Sigmoid colon (tissue), 7 donors: ENCODE measurements around the gene MMP13. TPM values are rescaled to one million over a fixed set of nuclear protein-coding genes. Genes with fewer than 3 reads are reported as not detected.
A peak's percentile ranks its signal among the peaks of the same experiment; 100 is the strongest.

Source experiments
- DNase-seq: peaks from one replicate; pipeline ENCODE4 v3.0.0-alpha.2; 2019
- H3K27ac ChIP-seq, 4 donors: fragments of 200-600 bp; sonication (generic); one replicate each; pipeline ENCODE4 v1.5.1; 2016 to 2019; ENCODE audit warnings: mild to moderate bottlenecking in 1 of 4
- H3K27me3 ChIP-seq, 3 donors: fragments of 200-600 bp; sonication (generic); one replicate each; pipeline ENCODE4 v1.5.1; 2019; ENCODE audit warnings: mild to moderate bottlenecking in 1 of 3
- H3K36me3 ChIP-seq, 4 donors: fragments of 200-600 bp; sonication (generic); one replicate each; pipeline ENCODE4 v1.5.1; 2016 to 2019
- H3K4me1 ChIP-seq, 4 donors: fragments of 200-600 bp; sonication (generic); one replicate each; pipeline ENCODE4 v1.5.1; 2017 to 2019
- H3K4me3 ChIP-seq, 4 donors: fragments of 200-600 bp; sonication (generic); one replicate each; pipeline ENCODE4 v1.5.1; 2017 to 2019; ENCODE audit warnings: mild to moderate bottlenecking in 2 of 4, moderate library complexity in 1 of 4
- H3K9me3 ChIP-seq, 4 donors: fragments of 200-600 bp in 3 of 4; sonication (generic) in 3 of 4; one replicate each; pipeline versions ENCODE4 v1.5.1 to v1.6.1; 2013 to 2019
- EP300 ChIP-seq, 4 donors: sonication (generic); formaldehyde crosslinking; IDR thresholded peaks; one replicate each; pipeline ENCODE4 v1.6.1; 2017; ENCODE audit warnings: antibody characterized with exemption in 4 of 4
- POLR2A ChIP-seq, 2 donors: fragments of 450-650 bp; IDR thresholded peaks; one replicate each; pipeline ENCODE4 v1.6.1; 2016; ENCODE audit warnings: antibody characterized with exemption in 2 of 2, mild to moderate bottlenecking in 2 of 2, moderate library complexity in 2 of 2
- POLR2AphosphoS5 ChIP-seq, 4 donors: sonication (generic); formaldehyde crosslinking; IDR thresholded peaks; one replicate each; pipeline ENCODE4 v1.6.1; 2017; ENCODE audit warnings: antibody characterized with exemption in 4 of 4
- WGBS, 2 donors: extraction: QIAGEN DNeasy Blood & Tissue Kit; methylation state at CpG; one replicate each; pipeline ENCODE4 v1.1.7; 2013; 5-methylcytosine and 5-hydroxymethylcytosine counted together
- intact Hi-C: fragments of 100-400 bp; cut with DNase I; formaldehyde crosslinking; loops from one replicate; pipeline ENCODE4 v1.15.1; 2023
- polyA plus RNA-seq, 3 donors: library from polyadenylated mRNA; stranded (reverse); fragments of 200-250 nt; gene quantifications; one replicate each; pipeline ENCODE4 v1.2.3, GENCODE V29; 2013
- total RNA-seq, 4 donors: library from RNA; depleted of rRNA; stranded (reverse); fragments of >200 nt; gene quantifications; one replicate each; pipeline ENCODE4 v1.1.0, GENCODE V29; 2016
- TF ChIP-seq, protein P1 (sequence below), 4 experiments: fragments of 450-650 bp in 3 of 4; fragments of 200-600 bp in 1 of 4; IDR thresholded peaks; one replicate each; pipeline ENCODE4 v1.5.1; 2016 to 2019; ENCODE audit warnings: antibody characterized with exemption in 4 of 4, mild to moderate bottlenecking in 3 of 4, moderate library complexity in 2 of 4
- donor health status: healthy with polysubstance abuse.
- donor health status: Bipolar disorder and iron deficiency.
- donor health status: healthy.

MMP13 gene
- total and polyA plus RNA-seq, 7 donors = 0.19 to 0.92 TPM; not detected in 5

DNA sequence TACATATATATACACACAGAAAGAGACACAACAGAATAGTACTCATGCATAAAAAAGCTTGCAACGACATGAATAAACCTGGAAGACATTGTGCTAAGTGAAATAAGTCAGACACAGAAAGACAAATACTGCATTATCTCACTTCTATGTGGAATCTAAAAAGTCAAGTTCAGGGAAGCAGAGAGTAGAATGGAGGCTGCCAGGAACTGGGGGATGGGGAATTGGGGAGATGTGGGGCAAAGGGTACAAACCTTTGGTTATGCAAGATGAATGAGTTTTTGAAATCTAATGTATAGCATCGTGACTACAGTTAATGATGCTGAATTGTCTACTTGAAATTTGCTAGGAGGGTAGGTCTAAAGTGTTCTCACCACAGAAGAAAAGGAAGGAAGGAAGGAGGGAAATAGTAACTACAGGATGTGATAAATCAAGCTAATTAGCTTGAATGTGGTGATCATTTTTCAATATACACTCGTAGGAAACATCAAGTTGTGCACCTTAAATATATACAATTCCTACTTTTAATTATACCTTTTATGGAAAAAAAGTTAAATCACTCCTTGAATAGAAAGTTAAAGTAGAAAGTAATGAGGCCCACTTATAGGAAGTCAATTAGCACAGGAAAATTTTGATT lies 33.8 kb downstream of the MMP13 start:
- Histone ChIP-seq H3K36me3 (no peaks in the 10 kb centered on the region), H3K4me1 (no peaks in the 10 kb centered on the region), H3K9me3 (no peaks in the 10 kb centered on the region), H3K4me3 (no peak overlapping the region), H3K27me3 (no peaks in the 10 kb centered on the region), H3K27ac (no peak overlapping the region)
- TF ChIP-seq POLR2AphosphoS5 (IDR thresholded peaks at IDR 0.05) = no peak
- TF ChIP-seq POLR2A (IDR thresholded peaks at IDR 0.05) = no peak
- TF ChIP-seq, protein P1, sequence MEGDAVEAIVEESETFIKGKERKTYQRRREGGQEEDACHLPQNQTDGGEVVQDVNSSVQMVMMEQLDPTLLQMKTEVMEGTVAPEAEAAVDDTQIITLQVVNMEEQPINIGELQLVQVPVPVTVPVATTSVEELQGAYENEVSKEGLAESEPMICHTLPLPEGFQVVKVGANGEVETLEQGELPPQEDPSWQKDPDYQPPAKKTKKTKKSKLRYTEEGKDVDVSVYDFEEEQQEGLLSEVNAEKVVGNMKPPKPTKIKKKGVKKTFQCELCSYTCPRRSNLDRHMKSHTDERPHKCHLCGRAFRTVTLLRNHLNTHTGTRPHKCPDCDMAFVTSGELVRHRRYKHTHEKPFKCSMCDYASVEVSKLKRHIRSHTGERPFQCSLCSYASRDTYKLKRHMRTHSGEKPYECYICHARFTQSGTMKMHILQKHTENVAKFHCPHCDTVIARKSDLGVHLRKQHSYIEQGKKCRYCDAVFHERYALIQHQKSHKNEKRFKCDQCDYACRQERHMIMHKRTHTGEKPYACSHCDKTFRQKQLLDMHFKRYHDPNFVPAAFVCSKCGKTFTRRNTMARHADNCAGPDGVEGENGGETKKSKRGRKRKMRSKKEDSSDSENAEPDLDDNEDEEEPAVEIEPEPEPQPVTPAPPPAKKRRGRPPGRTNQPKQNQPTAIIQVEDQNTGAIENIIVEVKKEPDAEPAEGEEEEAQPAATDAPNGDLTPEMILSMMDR (IDR thresholded peaks at IDR 0.05) = no peak
- no peak for TF ChIP-seq EP300 (IDR thresholded peaks at IDR 0.05)
- 53 to 70% methylated on average over 3 of the region's 3 CpGs for WGBS, 2 donors
- intact Hi-C loops = no loop called here
- DNase-seq = no peak

GRCh38 chr11:102920118-102920684 lies 35.3 kb downstream of the MMP13 start:
- H3K4me1 ChIP-seq = peaks cover 0 to 5% (median 0%) of the 10 kb centered on the region in 4 donors
- DNase-seq = no peak
- no peaks in the 10 kb centered on the region for H3K9me3 ChIP-seq
- 41 to 80% methylated on average over 13 of the region's 13 CpGs for WGBS, 2 donors
- TF ChIP-seq POLR2AphosphoS5 (IDR thresholded peaks at IDR 0.05) = no peak
- no peak for TF ChIP-seq EP300 (IDR thresholded peaks at IDR 0.05)
- TF ChIP-seq POLR2A (IDR thresholded peaks at IDR 0.05) = no peak
- H3K4me3 ChIP-seq = no peak overlapping the region
- no peaks in the 10 kb centered on the region for H3K36me3 ChIP-seq
- no peak overlapping the region for H3K27ac ChIP-seq
- intact Hi-C loops = no loop called here
- no peaks in the 10 kb centered on the region for H3K27me3 ChIP-seq

GRCh38 chr11:102915044-102915375 lies 40.5 kb downstream of the MMP13 start:
- DNase-seq = no peak
- no peaks in the 10 kb centered on the region for H3K27me3 ChIP-seq
- H3K36me3 ChIP-seq = no peaks in the 10 kb centered on the region
- peak overlapping the region in 2 of 4 donors; percentile 75 for H3K27ac ChIP-seq
- H3K4me3 ChIP-seq = no peak overlapping the region
- no peaks in the 10 kb centered on the region for H3K9me3 ChIP-seq
- TF ChIP-seq POLR2A (IDR thresholded peaks at IDR 0.05) (no peak), POLR2AphosphoS5 (IDR thresholded peaks at IDR 0.05) (no peak), EP300 (IDR thresholded peaks at IDR 0.05) (no peak)
- TF ChIP-seq, protein P1 (IDR thresholded peaks at IDR 0.05) = no peak
- H3K4me1 ChIP-seq = peaks cover 0 to 37% (median 11%) of the 10 kb centered on the region in 4 donors
- intact Hi-C loops = loop anchor here (2.0 kb wide), 1 partner anchor 26 kb away; no protein-coding TSS in a partner anchor

DNA sequence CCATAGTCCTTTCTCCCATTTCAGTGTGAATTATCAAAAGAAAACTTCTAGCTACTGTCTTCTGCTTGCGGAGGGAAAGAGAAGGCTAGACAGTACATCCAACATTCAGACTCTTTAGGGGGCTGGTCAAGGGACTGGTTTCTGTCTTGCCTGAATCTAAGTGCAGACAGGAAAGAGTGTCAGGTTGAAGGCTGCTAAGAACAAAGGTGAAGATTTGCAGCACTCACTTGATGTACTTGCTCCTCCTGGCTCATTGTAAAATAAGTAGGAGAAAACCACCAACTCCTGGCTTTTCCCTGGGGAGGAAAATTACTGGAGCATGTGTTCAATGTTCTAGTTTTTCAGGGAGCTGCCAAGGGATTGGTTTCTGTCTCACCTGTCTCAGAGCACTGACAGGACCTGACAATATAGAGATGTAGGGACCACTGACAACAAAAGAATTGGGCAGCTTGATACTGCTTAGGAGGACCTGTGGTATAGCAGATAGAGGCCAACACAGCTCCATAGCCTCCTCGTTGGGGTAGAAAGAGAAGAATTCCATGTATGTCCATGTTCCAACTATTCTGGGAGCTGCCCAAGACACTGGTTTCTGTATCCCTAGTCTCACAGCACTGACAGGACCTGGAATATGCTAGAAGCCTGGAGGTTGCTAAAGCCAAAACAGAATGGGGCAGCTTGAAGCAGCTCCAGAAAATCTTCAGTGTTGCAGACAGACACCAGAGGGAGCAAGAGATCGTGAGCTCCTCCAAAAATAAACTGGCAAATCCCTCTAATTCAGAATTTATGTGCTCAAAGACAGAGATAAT lies 41.1 kb downstream of the MMP13 start:
- no peaks in the 10 kb centered on the region for H3K36me3 ChIP-seq
- peaks cover 0 to 37% (median 11%) of the 10 kb centered on the region in 4 donors for H3K4me1 ChIP-seq
- intact Hi-C loops = loop anchor here (2.0 to 5.0 kb wide), 2 partner anchors 26 to 143 kb away; no protein-coding TSS in a partner anchor
- H3K9me3 ChIP-seq = no peaks in the 10 kb centered on the region
- peak overlapping the region in 3 of 4 donors; percentile 64 to 75 (median 75) for H3K27ac ChIP-seq
- no peaks in the 10 kb centered on the region for H3K27me3 ChIP-seq
- TF ChIP-seq POLR2AphosphoS5 (IDR thresholded peaks at IDR 0.05) (peak; percentile 30 to 73 (median 62)), EP300 (IDR thresholded peaks at IDR 0.05) (peak in 1 of 4 donors; percentile 24), POLR2A (IDR thresholded peaks at IDR 0.05) (no peak)
- TF ChIP-seq, protein P1 (IDR thresholded peaks at IDR 0.05) = peak in 3 of 4 experiments; percentile 54 to 62 (median 62)
- WGBS, 2 donors = 45 to 49% methylated on average over 3 of the region's 3 CpGs
- H3K4me3 ChIP-seq = no peak overlapping the region
- DNase-seq = peak; percentile 66

DNA sequence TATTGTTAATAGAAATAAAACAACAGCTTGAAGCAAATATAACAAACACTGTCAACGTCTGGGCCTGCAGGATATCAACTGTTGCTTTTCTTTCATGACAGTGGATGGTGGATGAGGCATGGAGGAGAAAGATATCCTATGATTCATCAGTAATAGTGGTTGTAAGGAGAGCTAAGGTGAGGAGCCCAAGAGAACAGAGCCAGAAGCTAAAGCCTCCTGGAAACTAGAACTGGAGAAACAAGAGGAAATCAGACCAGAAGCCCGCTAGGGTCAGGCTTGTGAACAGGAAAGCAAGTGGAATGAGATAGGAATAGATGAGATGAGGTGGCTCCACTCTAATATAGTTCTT lies 43.1 kb downstream of the MMP13 start:
- intact Hi-C loops = loop anchor here (5.0 kb wide), 1 partner anchor 145 kb away; no protein-coding TSS in a partner anchor
- Histone ChIP-seq H3K36me3 (no peaks in the 10 kb centered on the region), H3K27ac (peak overlapping the region in 3 of 4 donors; percentile 43 to 75 (median 47)), H3K27me3 (no peaks in the 10 kb centered on the region), H3K9me3 (no peaks in the 10 kb centered on the region), H3K4me1 (peaks cover 0 to 37% (median 11%) of the 10 kb centered on the region in 4 donors), H3K4me3 (no peak overlapping the region)
- TF ChIP-seq POLR2AphosphoS5 (IDR thresholded peaks at IDR 0.05) = peak in 3 of 4 donors; percentile 12 to 55 (median 39)
- TF ChIP-seq POLR2A (IDR thresholded peaks at IDR 0.05) = no peak
- 59 to 70% methylated on average over 2 of the region's 2 CpGs for WGBS, 2 donors
- DNase-seq = no peak
